Measurements from ENCODE around the gene ETV1.

The ETV1 gene

GRCh38 chr7:13949939-13950338 lies 39.5 kb downstream of the ETV1 start:
- no peak for DNase-seq (ENCODE audit: extremely low read depth, low read depth)
- TF ChIP-seq CTCF (IDR thresholded peaks at IDR 0.05; ENCODE audit: low read depth, low read length): no peak

GRCh38 chr7:13949445-13949844 lies 40.0 kb downstream of the ETV1 start:
- no peak for TF ChIP-seq CTCF (IDR thresholded peaks at IDR 0.05; ENCODE audit: low read depth, low read length)
- no peak for DNase-seq (ENCODE audit: extremely low read depth, low read depth)

GRCh38 chr7:13948019-13948801 lies 41.3 kb downstream of the ETV1 start:
- no peak for TF ChIP-seq CTCF (IDR thresholded peaks at IDR 0.05; ENCODE audit: low read depth, low read length)
- DNase-seq (ENCODE audit: extremely low read depth, low read depth): no peak

GRCh38 chr7:13947535-13947934 lies 41.9 kb downstream of the ETV1 start:
- TF ChIP-seq CTCF (IDR thresholded peaks at IDR 0.05; ENCODE audit: low read depth, low read length): no peak
- no peak for DNase-seq (ENCODE audit: extremely low read depth, low read depth)

- TF ChIP-seq CTCF (IDR thresholded peaks at IDR 0.05; ENCODE audit: low read depth, low read length): no peak
- DNase-seq (ENCODE audit: extremely low read depth, low read depth): peak; percentile 4
Observed at GRCh38 chr7:13946181-13946580, 43.3 kb downstream of the ETV1 start.

- TF ChIP-seq CTCF (IDR thresholded peaks at IDR 0.05; ENCODE audit: low read depth, low read length): no peak
- no peak for DNase-seq (ENCODE audit: extremely low read depth, low read depth)
Observed at GRCh38 chr7:13945670-13946069, 43.8 kb downstream of the ETV1 start.

- TF ChIP-seq CTCF (IDR thresholded peaks at IDR 0.05; ENCODE audit: low read depth, low read length): no peak
- DNase-seq (ENCODE audit: extremely low read depth, low read depth): no peak
Observed at GRCh38 chr7:13933536-13933935, 55.9 kb downstream of the ETV1 start.
